ENCODE data around the gene EIF4G3.

GRCh38 chr1:21089731-21090130 is 87.0 kb downstream of the EIF4G3 start:
- no peak for TF ChIP-seq CTCF (IDR thresholded peaks at IDR 0.05)
- no peak for TF ChIP-seq POLR2A (IDR thresholded peaks at IDR 0.05)

Measured in esophagus squamous epithelium (tissue), 4 donors.